Stimulated activated CD8-positive, alpha-beta memory T cell treated with anti-CD3 and anti-CD28 coated beads, Interleukin-7, amount 100 ng/mL, for 1 hour (primary cell): ENCODE data around the gene KCNN3.

Experiments used
- DNase-seq, 2 donors: peaks; one replicate each; pipeline ENCODE4 v3.0.0-alpha.2; 2020; ENCODE audit warnings: low read depth in 2 of 2

KCNN3 gene

GRCh38 chr1:154880671-154881070, 10.6 kb upstream of the KCNN3 start:
- no peak for DNase-seq

- DNase-seq = no peak
Measured at GRCh38 chr1:154879038-154879421, 8.9 kb upstream of the KCNN3 start.

- DNase-seq = peak; percentile 44 to 53
Measured at GRCh38 chr1:154878371-154879037, 8.4 kb upstream of the KCNN3 start.

- DNase-seq = no peak
Measured at GRCh38 chr1:154877370-154877974, 7.4 kb upstream of the KCNN3 start.

- no peak for DNase-seq
Measured at GRCh38 chr1:154876842-154877369, 6.8 kb upstream of the KCNN3 start.

- no peak for DNase-seq
Measured at GRCh38 chr1:154874465-154874864, 4.4 kb upstream of the KCNN3 start.

GRCh38 chr1:154873321-154873950, 3.4 kb upstream of the KCNN3 start:
- DNase-seq = no peak

- DNase-seq = no peak
Measured at GRCh38 chr1:154871374-154871773, 1.3 kb upstream of the KCNN3 start.

- no peak for DNase-seq
Measured at GRCh38 chr1:154870734-154871133, 653 bp upstream of the KCNN3 start.

GRCh38 chr1:154869351-154870114, 548 bp downstream of the KCNN3 start:
- no peak for DNase-seq

- DNase-seq = no peak
Measured at GRCh38 chr1:154867841-154868605, 2.1 kb downstream of the KCNN3 start.

- no peak for DNase-seq
Measured at GRCh38 chr1:154867064-154867825, 2.8 kb downstream of the KCNN3 start.

GRCh38 chr1:154866257-154867063, 3.6 kb downstream of the KCNN3 start:
- DNase-seq = no peak

GRCh38 chr1:154865442-154866256, 4.4 kb downstream of the KCNN3 start:
- DNase-seq = no peak

GRCh38 chr1:154864189-154864975, 5.7 kb downstream of the KCNN3 start:
- DNase-seq = no peak

- DNase-seq = no peak
Measured at GRCh38 chr1:154863315-154864174, 6.5 kb downstream of the KCNN3 start.

GRCh38 chr1:154862907-154863306, 7.2 kb downstream of the KCNN3 start:
- no peak for DNase-seq
